Parathyroid adenoma (tissue), 2 donors: Measurements from ENCODE around the gene GTPBP2.

Experiments used
- H2AFZ ChIP-seq: fragments of 300-600 bp; sonication (generic); one replicate; pipeline ENCODE4 v1.7.0; 2017; ENCODE audit warnings: antibody characterized with exemption, mild to moderate bottlenecking
- H3K27ac ChIP-seq: fragments of 300-600 bp; sonication (generic); one replicate; pipeline ENCODE4 v1.7.0; 2017
- H3K27me3 ChIP-seq: fragments of 300-600 bp; sonication (generic); one replicate; pipeline ENCODE4 v1.7.0; 2017; ENCODE audit warnings: low read length; ENCODE audit not compliant: control insufficient read depth, insufficient read depth
- H3K36me3 ChIP-seq: fragments of 300-600 bp; sonication (generic); one replicate; pipeline ENCODE4 v1.7.0; 2017; ENCODE audit warnings: low read length; ENCODE audit not compliant: control insufficient read depth, insufficient read depth
- H3K4me1 ChIP-seq: fragments of 300-600 bp; sonication (generic); one replicate; pipeline ENCODE4 v1.7.0; 2017; ENCODE audit warnings: control low read depth
- H3K4me2 ChIP-seq: fragments of 300-600 bp; sonication (generic); one replicate; pipeline ENCODE4 v1.7.0; 2017; ENCODE audit warnings: low read length
- H3K4me3 ChIP-seq: fragments of 300-600 bp; sonication (generic); one replicate; pipeline ENCODE4 v1.7.0; 2017; ENCODE audit warnings: low read depth, low read length
- H3K79me2 ChIP-seq: fragments of 300-600 bp; sonication (generic); one replicate; pipeline ENCODE4 v1.7.0; 2017; ENCODE audit warnings: control low read depth
- H3K9ac ChIP-seq: fragments of 300-600 bp; sonication (generic); one replicate; pipeline ENCODE4 v1.7.0; 2017; ENCODE audit warnings: mild to moderate bottlenecking
- H3K9me3 ChIP-seq: fragments of 300-600 bp; sonication (generic); one replicate; pipeline ENCODE4 v1.7.0; 2017; ENCODE audit warnings: low read length; ENCODE audit not compliant: control insufficient read depth
- CTCF ChIP-seq: fragments of 300-600 bp; sonication (generic); IDR thresholded peaks from one replicate; pipeline ENCODE4 v1.7.0; 2017; ENCODE audit warnings: antibody characterized with exemption, mild to moderate bottlenecking
- donor health status: primary hyperparathyroidism.

Gene GTPBP2

GRCh38 chr6:43644940-43645612 lies 16.0 kb upstream of the GTPBP2 start, which contains the start of gene RSPH9:
RSPH9 (plus strand) TSS chr6:43645036; CDS start chr6:43645099, 63 bp downstream.
- H3K36me3 ChIP-seq, result no peaks in the 10 kb centered on the region
- no peaks in the 10 kb centered on the region for H3K9me3 ChIP-seq
- no peak within 1 kb of the TSS for H3K9ac ChIP-seq
- peak within 1 kb of the TSS; percentile 45 for H3K4me3 ChIP-seq
- H3K27me3 ChIP-seq, result no peaks in the 10 kb centered on the region
- H3K4me1 ChIP-seq, result no peaks in the 10 kb centered on the region
- TF ChIP-seq CTCF, result no peak
- H3K27ac ChIP-seq, result peak within 1 kb of the TSS; percentile 57
- H3K4me2 ChIP-seq, result peak within 1 kb of the TSS; percentile 94
- peak within 1 kb of the TSS; percentile 87 for H2AFZ ChIP-seq
- H3K79me2 ChIP-seq, result no peaks in the 10 kb centered on the region

- Histone ChIP-seq H3K4me2 (no peak overlapping the region), H3K4me3 (no peak overlapping the region), H3K9me3 (no peaks in the 10 kb centered on the region), H3K4me1 (peaks cover 8% of the 10 kb centered on the region), H2AFZ (no peak overlapping the region), H3K79me2 (peaks cover 16% of the 10 kb centered on the region), H3K9ac (no peak overlapping the region), H3K36me3 (no peaks in the 10 kb centered on the region), H3K27me3 (no peaks in the 10 kb centered on the region), H3K27ac (no peak overlapping the region)
- no peak for TF ChIP-seq CTCF
Observed at GRCh38 chr6:43639984-43640800, 11.1 kb upstream of the GTPBP2 start.

GRCh38 chr6:43636308-43636659 lies 7.2 kb upstream of the GTPBP2 start:
- Histone ChIP-seq H3K4me2 (peak overlapping the region; percentile 71), H3K27me3 (no peaks in the 10 kb centered on the region), H2AFZ (peak overlapping the region; percentile 90), H3K9me3 (no peaks in the 10 kb centered on the region), H3K4me1 (peaks cover 14% of the 10 kb centered on the region), H3K9ac (no peak overlapping the region), H3K27ac (peak overlapping the region; percentile 87), H3K36me3 (no peaks in the 10 kb centered on the region), H3K4me3 (peak overlapping the region; percentile 87), H3K79me2 (peaks cover 18% of the 10 kb centered on the region)
- no peak for TF ChIP-seq CTCF

- peak within 1 kb of the TSS; percentile 71 for H3K4me2 ChIP-seq
- H2AFZ ChIP-seq, result peak within 1 kb of the TSS; percentile 90
- H3K9me3 ChIP-seq, result no peaks in the 10 kb centered on the region
- no peak for TF ChIP-seq CTCF
- peaks cover 14% of the 10 kb centered on the region for H3K4me1 ChIP-seq
- H3K36me3 ChIP-seq, result no peaks in the 10 kb centered on the region
- peak within 1 kb of the TSS; percentile 70 for H3K9ac ChIP-seq
- no peaks in the 10 kb centered on the region for H3K27me3 ChIP-seq
- peak within 1 kb of the TSS; percentile 87 for H3K27ac ChIP-seq
- peaks cover 18% of the 10 kb centered on the region for H3K79me2 ChIP-seq
- H3K4me3 ChIP-seq, result peak within 1 kb of the TSS; percentile 87
Observed at GRCh38 chr6:43635387-43636307, 6.6 kb upstream of the GTPBP2 start, which contains the start of gene MAD2L1BP. MAD2L1BP (plus strand) TSS chr6:43635840; CDS start chr6:43635876, 36 bp downstream.
